Breast epithelium (tissue), 3 donors: ENCODE results near the gene BCL3.

Experiments
- POLR2A ChIP-seq: fragments of 450-650 bp; IDR thresholded peaks from one replicate; pipeline ENCODE4 v1.6.1; 2016; ENCODE audit warnings: antibody characterized with exemption, mild to moderate bottlenecking, moderate library complexity
- TF ChIP-seq, protein P1 (sequence below), 3 donors: fragments of 450-650 bp; IDR thresholded peaks; one replicate each; pipeline ENCODE4 v1.5.1; 2016 to 2017; ENCODE audit warnings: antibody characterized with exemption in 3 of 3, mild to moderate bottlenecking in 3 of 3, moderate library complexity in 3 of 3

DNA sequence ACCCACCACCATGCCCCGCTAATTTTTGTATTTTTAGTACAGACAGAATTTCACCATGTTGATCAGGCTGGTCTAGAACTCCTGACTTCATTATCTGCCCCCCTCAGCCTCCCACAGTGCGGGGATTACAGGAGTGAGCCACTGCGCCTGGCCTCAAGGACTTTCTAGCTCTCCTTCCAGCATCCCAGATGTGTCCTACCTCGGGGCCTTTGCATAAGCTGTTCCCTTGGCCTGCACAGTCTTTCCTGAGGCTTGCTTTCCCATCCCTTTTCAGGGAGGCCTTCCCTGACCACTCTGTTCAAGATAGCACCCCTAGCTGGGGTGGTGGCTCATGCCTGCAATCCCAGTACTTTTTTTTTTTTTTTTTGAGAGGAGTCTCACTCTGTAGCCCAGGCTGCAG, 46.1 kb downstream of the BCL3 start:
- TF ChIP-seq, protein P1, sequence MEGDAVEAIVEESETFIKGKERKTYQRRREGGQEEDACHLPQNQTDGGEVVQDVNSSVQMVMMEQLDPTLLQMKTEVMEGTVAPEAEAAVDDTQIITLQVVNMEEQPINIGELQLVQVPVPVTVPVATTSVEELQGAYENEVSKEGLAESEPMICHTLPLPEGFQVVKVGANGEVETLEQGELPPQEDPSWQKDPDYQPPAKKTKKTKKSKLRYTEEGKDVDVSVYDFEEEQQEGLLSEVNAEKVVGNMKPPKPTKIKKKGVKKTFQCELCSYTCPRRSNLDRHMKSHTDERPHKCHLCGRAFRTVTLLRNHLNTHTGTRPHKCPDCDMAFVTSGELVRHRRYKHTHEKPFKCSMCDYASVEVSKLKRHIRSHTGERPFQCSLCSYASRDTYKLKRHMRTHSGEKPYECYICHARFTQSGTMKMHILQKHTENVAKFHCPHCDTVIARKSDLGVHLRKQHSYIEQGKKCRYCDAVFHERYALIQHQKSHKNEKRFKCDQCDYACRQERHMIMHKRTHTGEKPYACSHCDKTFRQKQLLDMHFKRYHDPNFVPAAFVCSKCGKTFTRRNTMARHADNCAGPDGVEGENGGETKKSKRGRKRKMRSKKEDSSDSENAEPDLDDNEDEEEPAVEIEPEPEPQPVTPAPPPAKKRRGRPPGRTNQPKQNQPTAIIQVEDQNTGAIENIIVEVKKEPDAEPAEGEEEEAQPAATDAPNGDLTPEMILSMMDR (IDR thresholded peaks at IDR 0.05): no peak
- TF ChIP-seq POLR2A: no peak
